ENCODE measurements around the gene FBXL15. TPM values are rescaled to one million over a fixed set of nuclear protein-coding genes. Genes with fewer than 3 reads are reported as not detected.

The FBXL15 gene
- total and polyA plus RNA-seq, 7 donors = 7.9 to 14.8 (median 10.8) TPM

DNA sequence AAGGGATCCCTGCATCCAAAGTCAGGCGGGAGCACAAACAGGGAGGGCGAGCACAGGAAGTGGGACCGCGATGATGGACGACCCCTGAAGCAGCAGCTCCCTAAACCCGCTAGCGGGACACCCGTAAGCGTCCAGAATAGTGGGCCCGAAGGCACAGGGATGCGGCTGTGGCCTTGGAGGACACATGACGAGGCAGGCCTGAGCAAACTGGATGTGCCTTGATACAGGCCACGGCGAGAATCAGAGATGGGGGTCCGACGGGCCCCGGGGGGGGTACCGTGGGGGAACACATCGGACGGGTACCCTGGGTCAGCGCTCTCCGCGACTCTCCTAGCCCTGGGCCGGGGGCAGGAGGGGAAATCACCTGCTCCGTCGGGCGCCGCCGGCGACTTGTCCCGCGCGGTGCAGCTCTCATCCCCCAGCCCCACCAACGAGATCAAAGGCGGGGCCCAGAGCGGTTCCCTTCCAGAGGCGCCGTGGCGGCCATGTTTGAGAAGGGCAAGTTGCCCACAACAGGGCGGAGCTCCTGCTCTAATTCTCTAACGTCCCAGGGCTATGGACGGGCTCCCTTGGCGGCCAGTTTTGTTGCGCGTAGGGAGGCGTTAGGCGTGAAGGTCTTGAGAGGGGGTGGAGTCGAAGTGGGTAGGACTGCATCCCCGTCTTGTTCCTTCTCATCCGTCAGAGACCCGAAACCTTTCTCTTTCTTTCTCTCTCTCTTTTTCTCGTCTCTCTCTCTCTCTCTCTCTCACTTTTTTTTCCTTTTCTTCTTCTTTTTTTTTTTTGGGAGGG, 11.7 kb downstream of the FBXL15 start, which contains the start of gene CUEDC2:
TSS of gene CUEDC2 (minus strand) at position 413 of the 789 bp plus-strand sequence. CDS start 7,386 bp downstream, outside the sequence.
- intact Hi-C loops (cut with DNase I) = no loop called here
- H3K27me3 ChIP-seq (ENCODE audit: insufficient read depth in 3 of 3, low read length in 2 of 3) = peaks cover 0 to 16% (median 3%) of the 10 kb centered on the region in 3 donors
- no peaks in the 10 kb centered on the region for H3K9me3 ChIP-seq
- H3K4me1 ChIP-seq = peaks cover 7% of the 10 kb centered on the region
- H3K36me3 ChIP-seq (ENCODE audit: insufficient read depth in 1 of 2, low read depth in 1 of 2) = no peaks in the 10 kb centered on the region
- TF ChIP-seq, protein P1, sequence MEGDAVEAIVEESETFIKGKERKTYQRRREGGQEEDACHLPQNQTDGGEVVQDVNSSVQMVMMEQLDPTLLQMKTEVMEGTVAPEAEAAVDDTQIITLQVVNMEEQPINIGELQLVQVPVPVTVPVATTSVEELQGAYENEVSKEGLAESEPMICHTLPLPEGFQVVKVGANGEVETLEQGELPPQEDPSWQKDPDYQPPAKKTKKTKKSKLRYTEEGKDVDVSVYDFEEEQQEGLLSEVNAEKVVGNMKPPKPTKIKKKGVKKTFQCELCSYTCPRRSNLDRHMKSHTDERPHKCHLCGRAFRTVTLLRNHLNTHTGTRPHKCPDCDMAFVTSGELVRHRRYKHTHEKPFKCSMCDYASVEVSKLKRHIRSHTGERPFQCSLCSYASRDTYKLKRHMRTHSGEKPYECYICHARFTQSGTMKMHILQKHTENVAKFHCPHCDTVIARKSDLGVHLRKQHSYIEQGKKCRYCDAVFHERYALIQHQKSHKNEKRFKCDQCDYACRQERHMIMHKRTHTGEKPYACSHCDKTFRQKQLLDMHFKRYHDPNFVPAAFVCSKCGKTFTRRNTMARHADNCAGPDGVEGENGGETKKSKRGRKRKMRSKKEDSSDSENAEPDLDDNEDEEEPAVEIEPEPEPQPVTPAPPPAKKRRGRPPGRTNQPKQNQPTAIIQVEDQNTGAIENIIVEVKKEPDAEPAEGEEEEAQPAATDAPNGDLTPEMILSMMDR (IDR thresholded peaks at IDR 0.05) = no peak
- 0 to 1% (median 0%) methylated on average over 45 to 52 of the region's 52 CpGs for WGBS, 3 donors
- DNase-seq = peak; percentile 97 to 98
- H3K4me3 ChIP-seq = peak within 1 kb of the TSS; percentile 97
- H3K27ac ChIP-seq = peak within 1 kb of the TSS; percentile 86
- ATAC-seq = peak; percentile 95 to 98 (median 98)

DNA sequence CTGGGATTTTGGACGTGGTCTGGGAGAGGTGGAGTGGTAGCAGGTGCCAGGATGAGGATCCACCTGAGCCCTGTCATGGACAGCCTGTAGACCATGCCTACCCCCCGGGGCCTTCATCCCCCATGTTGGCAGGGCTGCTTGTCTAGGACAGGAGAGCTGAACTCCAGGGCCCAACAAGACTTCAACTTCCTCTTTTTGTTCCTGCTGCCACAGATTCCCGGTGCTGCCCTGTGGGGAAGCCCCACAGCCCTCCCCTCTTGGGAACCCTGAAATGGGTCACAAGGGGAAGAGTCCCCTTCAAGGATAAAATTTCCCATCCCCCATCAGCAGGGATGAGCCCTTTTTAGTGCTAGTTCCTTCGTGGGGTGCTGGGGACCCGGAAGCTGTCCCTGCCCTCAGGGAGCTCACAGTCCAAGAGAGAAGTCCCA, 13.0 kb downstream of the FBXL15 start:
- Histone ChIP-seq H3K36me3 (ENCODE audit: insufficient read depth in 1 of 2, low read depth in 1 of 2) (no peaks in the 10 kb centered on the region), H3K27ac (no peak overlapping the region), H3K27me3 (ENCODE audit: insufficient read depth in 3 of 3, low read length in 2 of 3) (peaks cover 0 to 16% (median 3%) of the 10 kb centered on the region in 3 donors), H3K4me1 (peaks cover 7% of the 10 kb centered on the region), H3K4me3 (no peak overlapping the region), H3K9me3 (no peaks in the 10 kb centered on the region)
- no peak for ATAC-seq
- TF ChIP-seq, protein P1 (IDR thresholded peaks at IDR 0.05) = no peak
- intact Hi-C loops (cut with DNase I) = loop anchor here in 1 of 2 donors (1.0 kb wide), 1 partner anchor 11 kb away; no protein-coding TSS in a partner anchor
- DNase-seq = peak in 1 of 2 donors; percentile 11
- 54 to 69% (median 58%) methylated on average over 5 of the region's 5 CpGs for WGBS, 3 donors

- Histone ChIP-seq H3K36me3 (ENCODE audit: insufficient read depth in 1 of 2, low read depth in 1 of 2) (no peaks in the 10 kb centered on the region), H3K9me3 (no peaks in the 10 kb centered on the region), H3K4me3 (no peak overlapping the region), H3K4me1 (peaks cover 7% of the 10 kb centered on the region), H3K27me3 (ENCODE audit: insufficient read depth in 3 of 3, low read length in 2 of 3) (peaks cover 0 to 16% (median 3%) of the 10 kb centered on the region in 3 donors), H3K27ac (no peak overlapping the region)
- TF ChIP-seq, protein P1 (IDR thresholded peaks at IDR 0.05) = no peak
- ATAC-seq = no peak
- WGBS, 3 donors = 17 to 26% (median 23%) methylated on average over 9 of the region's 9 CpGs
- no peak for DNase-seq
- intact Hi-C loops (cut with DNase I) = loop anchor here in 1 of 2 donors (1.0 kb wide), 1 partner anchor 10 kb away; no protein-coding TSS in a partner anchor
Measured at GRCh38 chr10:102434394-102435132, 13.9 kb downstream of the FBXL15 start.

GRCh38 chr10:102435133-102435497, 14.5 kb downstream of the FBXL15 start:
- no peak for ATAC-seq
- Histone ChIP-seq H3K27ac (no peak overlapping the region), H3K4me3 (peak overlapping the region; percentile 32), H3K27me3 (ENCODE audit: insufficient read depth in 3 of 3, low read length in 2 of 3) (peaks cover 0 to 16% (median 3%) of the 10 kb centered on the region in 3 donors), H3K9me3 (no peaks in the 10 kb centered on the region), H3K4me1 (peaks cover 7% of the 10 kb centered on the region), H3K36me3 (ENCODE audit: insufficient read depth in 1 of 2, low read depth in 1 of 2) (no peaks in the 10 kb centered on the region)
- 32 to 35% (median 34%) methylated on average over 5 of the region's 5 CpGs for WGBS, 3 donors
- TF ChIP-seq, protein P1 (IDR thresholded peaks at IDR 0.05) = no peak
- DNase-seq = peak in 1 of 2 donors; percentile 7
- intact Hi-C loops (cut with DNase I) = no loop called here
